HEK293T (cell line): Measurements from ENCODE around the gene TRIML1.

ENCODE experiments used
- BHLHE40 ChIP-seq: fragments of 450-650 bp; IDR thresholded peaks from 2 replicates; pipeline ENCODE4 v1.6.1; 2016; ENCODE audit warnings: mild to moderate bottlenecking, moderate library complexity, borderline replicate concordance
- ELF4 ChIP-seq: fragments of 450-650 bp; IDR thresholded peaks from 2 replicates; pipeline ENCODE4 v1.6.1; 2017; ENCODE audit warnings: antibody characterized with exemption
- FOXA1 ChIP-seq: fragments of 450-650 bp; IDR thresholded peaks from 2 replicates; pipeline ENCODE4 v1.6.1; 2016; ENCODE audit warnings: mild to moderate bottlenecking
- FOXK2 ChIP-seq: fragments of 450-650 bp; IDR thresholded peaks from 2 replicates; pipeline ENCODE4 v1.6.1; 2016; ENCODE audit warnings: mild to moderate bottlenecking
- FOXM1 ChIP-seq: fragments of 450-650 bp; IDR thresholded peaks from 2 replicates; pipeline ENCODE4 v1.6.1; 2017; ENCODE audit warnings: mild to moderate bottlenecking, borderline replicate concordance
- HDGF ChIP-seq: fragments of 450-650 bp; IDR thresholded peaks from 2 replicates; pipeline ENCODE4 v1.6.1; 2017; ENCODE audit warnings: antibody characterized with exemption, borderline replicate concordance
- LEF1 ChIP-seq: fragments of 450-650 bp; IDR thresholded peaks from 2 replicates; pipeline ENCODE4 v1.6.1; 2017; ENCODE audit warnings: mild to moderate bottlenecking, borderline replicate concordance
- NFRKB ChIP-seq: fragments of 450-650 bp; IDR thresholded peaks from 2 replicates; pipeline ENCODE4 v1.6.1; 2016; ENCODE audit warnings: mild to moderate bottlenecking, moderate library complexity
- SP1 ChIP-seq: fragments of 450-650 bp; IDR thresholded peaks from 2 replicates; pipeline ENCODE4 v1.6.1; 2017
- SUZ12 ChIP-seq: fragments of 450-650 bp; IDR thresholded peaks from 2 replicates; pipeline ENCODE4 v1.6.1; 2016; ENCODE audit warnings: mild to moderate bottlenecking
- ZNF384 ChIP-seq: fragments of 450-650 bp; IDR thresholded peaks from 2 replicates; pipeline ENCODE4 v1.6.1; 2016

- TF ChIP-seq SP1 (no peak), BHLHE40 (no peak), ZNF384 (no peak), ELF4 (no peak), SUZ12 (no peak), FOXK2 (no peak), FOXA1 (no peak), NFRKB (no peak), LEF1 (no peak), HDGF (no peak), FOXM1 (no peak)
These were observed 8.5 kb downstream of the TRIML1 start for GRCh38 chr4:188147776-188148175.
